ENCODE measurements around the gene QRFP.

QRFP gene

GRCh38 chr9:130927995-130928900, 31.6 kb upstream of the QRFP start (continued):
- TF ChIP-seq ZBTB11 (tag by site-specific recombination; conservative IDR thresholded peaks at IDR 0.05; ENCODE audit: low read depth) (no peak), ZNF558 (tag by site-specific recombination; IDR thresholded peaks at IDR 0.05) (no peak), ZNF639 (tag by site-specific recombination; IDR thresholded peaks at IDR 0.05) (no peak), EGR2 (tag by site-specific recombination; IDR thresholded peaks at IDR 0.05; ENCODE audit: low read depth) (peak; percentile 66), ZNF600 (tag by site-specific recombination; IDR thresholded peaks at IDR 0.05) (no peak), ZBTB21 (tag by site-specific recombination; IDR thresholded peaks at IDR 0.05) (no peak), REST (tag by site-specific recombination; IDR thresholded peaks at IDR 0.05) (no peak), FEZF1 (tag by site-specific recombination; IDR thresholded peaks at IDR 0.05) (no peak)

GRCh38 chr9:130927338-130927737, 30.7 kb upstream of the QRFP start:
- H3K36me3 ChIP-seq (ENCODE audit: control insufficient read depth in 2 of 2, insufficient read depth in 1 of 2, low read length in 2 of 2): no peaks in the 10 kb centered on the region
- POLR2A ChIA-PET: interaction anchor here (1.0 kb wide), 1 partner anchor 221 kb away, joined by 4 read pairs; no protein-coding TSS in a partner anchor
- H3K27ac ChIP-seq (ENCODE audit: extremely low read depth, low read depth, low read length): no peak overlapping the region
- CTCF ChIA-PET: interaction anchor here (0.7 to 3.3 kb wide), 9 partner anchors 9 to 226 kb away, joined by 3 to 21 read pairs (median 5); no protein-coding TSS in a partner anchor
- no peak for TF ChIP-seq INSM2 (tag by site-specific recombination; IDR thresholded peaks at IDR 0.05)
- no peak for TF ChIP-seq BCL11A (tag by site-specific recombination; IDR thresholded peaks at IDR 0.05; ENCODE audit: low read depth)
- no peak for TF ChIP-seq ZNF791 (tag by site-specific recombination; IDR thresholded peaks at IDR 0.05)
- no peak for TF ChIP-seq ZNF221 (tag by site-specific recombination; IDR thresholded peaks at IDR 0.05; ENCODE audit: borderline replicate concordance)
- TF ChIP-seq BCL11B (tag by site-specific recombination; IDR thresholded peaks at IDR 0.05; ENCODE audit: low read depth): no peak
- no peak for TF ChIP-seq ZBTB48 (tag by site-specific recombination; IDR thresholded peaks at IDR 0.05)
- no peak for TF ChIP-seq ZNF391 (tag by site-specific recombination; IDR thresholded peaks at IDR 0.05; ENCODE audit: borderline replicate concordance, low read depth)
- TF ChIP-seq CTCF (tag by site-specific recombination; IDR thresholded peaks at IDR 0.05): no peak
- TF ChIP-seq ZNF660 (tag by site-specific recombination; IDR thresholded peaks at IDR 0.05): no peak
- TF ChIP-seq ZNF658 (tag by site-specific recombination; IDR thresholded peaks at IDR 0.05): no peak
- TF ChIP-seq KLF1 (tag by site-specific recombination; IDR thresholded peaks at IDR 0.05): no peak
- no peak for TF ChIP-seq GLIS1 (tag by site-specific recombination; IDR thresholded peaks at IDR 0.05)
- H3K9me3 ChIP-seq (ENCODE audit: control insufficient read depth, insufficient read depth, low read depth, low read length): no peaks in the 10 kb centered on the region
- no peak overlapping the region for H3K4me3 ChIP-seq (ENCODE audit: low read depth, low read length)
- peaks cover 3% of the 10 kb centered on the region; the same call in 1 of the 2 replicates for H3K4me1 ChIP-seq (ENCODE audit: control insufficient read depth, insufficient read depth, low read length)

Measured in HEK293 (cell line).